Transverse colon (tissue), 4 donors: ENCODE data around the gene FAM89B. TPM values are rescaled to one million over a fixed set of nuclear protein-coding genes. Genes with fewer than 3 reads are reported as not detected.

Experiments used
- DNase-seq: peaks from one replicate; pipeline ENCODE4 v3.0.0-alpha.2; 2019
- H3K27ac ChIP-seq, 4 donors: fragments of 200-600 bp; sonication (generic); 2 replicates each; pipeline ENCODE4 v1.5.1; 2016 to 2018; ENCODE audit warnings: inconsistent platforms in 4 of 4
- H3K27me3 ChIP-seq: fragments of 200-600 bp; sonication (generic); 2 replicates; pipeline ENCODE4 v1.5.1; 2017; ENCODE audit warnings: inconsistent platforms
- H3K36me3 ChIP-seq, 4 donors: fragments of 200-600 bp; sonication (generic); 2 replicates each; pipeline ENCODE4 v1.5.1; 2017 to 2019; ENCODE audit warnings: inconsistent platforms in 4 of 4
- H3K4me1 ChIP-seq, 4 donors: fragments of 200-600 bp; sonication (generic); 2 replicates each; pipeline ENCODE4 v1.5.1; 2017 to 2020; ENCODE audit warnings: inconsistent platforms in 4 of 4
- H3K4me3 ChIP-seq, 4 donors: fragments of 200-600 bp; sonication (generic); 1 replicate in 1 of 4; 2 replicates in 3 of 4; pipeline versions ENCODE4 v1.5.1 to v1.6.1; 2017 to 2019; ENCODE audit warnings: inconsistent platforms in 4 of 4
- H3K9me3 ChIP-seq, 2 donors: fragments of 200-600 bp; sonication (generic); 2 replicates each; pipeline ENCODE4 v1.5.1; 2017 to 2019; ENCODE audit warnings: inconsistent platforms in 2 of 2
- CTCF ChIP-seq, 5 experiments: fragments of 200-600 bp in 3 of 5; fragments of 450-650 bp in 2 of 5; sonication (generic) in 3 of 5; IDR thresholded peaks; 1 replicate in 2 of 5; 2 replicates in 3 of 5; pipeline ENCODE4 v1.5.1; 2016 to 2017; ENCODE audit warnings: antibody characterized with exemption in 5 of 5, inconsistent platforms in 3 of 5, mild to moderate bottlenecking in 2 of 5, moderate library complexity in 1 of 5
- EP300 ChIP-seq: sonication (generic); formaldehyde crosslinking; IDR thresholded peaks from one replicate; pipeline ENCODE4 v1.6.1; 2017; ENCODE audit warnings: antibody characterized with exemption, low read depth
- POLR2A ChIP-seq: fragments of 450-650 bp; IDR thresholded peaks from one replicate; pipeline ENCODE4 v1.6.1; 2016; ENCODE audit warnings: antibody characterized with exemption, mild to moderate bottlenecking, moderate library complexity
- POLR2AphosphoS5 ChIP-seq, 3 donors: sonication (generic); formaldehyde crosslinking; IDR thresholded peaks; one replicate each; pipeline ENCODE4 v1.6.1; 2016; ENCODE audit warnings: antibody characterized with exemption in 3 of 3
- WGBS, 2 donors: methylation state at CpG; one replicate each; pipeline ENCODE4 v1.1.5; 2018; ENCODE audit warnings: low coverage in 1 of 2; 5-methylcytosine and 5-hydroxymethylcytosine counted together
- in situ Hi-C, 4 donors: fragments of 200-750 bp; cut with MboI; loops; one replicate each; pipeline versions ENCODE4 v1.15.0 to v1.15.1; 2017; ENCODE audit warnings: low sequenced_read_pairs in 3 of 4, low pct_ligation_motif_present in 1 of 4, low pct_unique_long_range_greater_than_20kb in 1 of 4
- intact Hi-C: fragments of 100-400 bp; cut with DNase I; formaldehyde crosslinking; loops from one replicate; pipeline ENCODE4 v1.15.1; 2023; ENCODE audit warnings: low total_unique reads
- total RNA-seq, 4 donors: library from RNA; depleted of rRNA; stranded (reverse); fragments of >200 nt; gene quantifications; one replicate each; pipeline ENCODE4 v1.1.0, GENCODE V29; 2016

The FAM89B gene
- total RNA-seq, 4 donors from 2014 or later: 25.2 to 254 (median 51.6) TPM

GRCh38 chr11:65554057-65554818 lies 18.1 kb upstream of the FAM89B start:
- peaks cover 15 to 65% (median 45%) of the 10 kb centered on the region in 4 donors for H3K4me1 ChIP-seq

DNA sequence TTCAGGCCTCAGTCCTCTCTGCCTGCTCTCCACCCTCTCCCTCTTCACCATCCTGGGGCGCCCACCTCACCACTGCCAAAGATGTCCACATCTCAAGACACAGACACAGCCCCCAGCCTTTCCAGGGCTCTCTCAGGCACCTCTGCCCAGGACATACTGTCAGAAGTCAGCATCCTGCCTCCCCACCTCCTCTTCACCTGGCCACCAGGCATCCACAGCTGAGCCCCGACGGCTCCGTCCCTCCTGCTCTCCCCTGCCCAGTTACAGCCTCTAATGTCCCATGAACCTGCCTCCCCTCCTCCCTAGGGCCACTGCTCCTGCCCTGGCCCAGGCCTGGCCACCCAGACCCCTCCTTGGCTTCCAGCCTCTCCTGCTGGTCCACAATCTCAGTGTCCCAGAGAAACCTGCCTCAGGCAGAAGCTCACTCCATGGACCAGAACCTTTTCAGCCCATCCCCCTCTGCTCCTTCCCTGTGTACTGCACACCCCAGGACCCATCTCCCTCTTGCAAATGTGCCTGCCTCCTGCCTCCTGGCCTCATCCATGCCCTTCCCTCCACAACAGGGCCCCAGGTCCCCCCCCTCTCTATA lies 17.4 kb upstream of the FAM89B start:
- H3K9me3 ChIP-seq: no peaks in the 10 kb centered on the region
- 96 to 100% methylated on average over 1 to 4 of the region's 4 CpGs for WGBS, 2 donors
- no peaks in the 10 kb centered on the region for H3K36me3 ChIP-seq
- intact Hi-C loops: no loop called here
- no peak for DNase-seq
- TF ChIP-seq POLR2AphosphoS5 (IDR thresholded peaks at IDR 0.05): no peak
- no peak for TF ChIP-seq POLR2A
- no peak for TF ChIP-seq EP300
- no peak for TF ChIP-seq CTCF (IDR thresholded peaks at IDR 0.05)
- no peaks in the 10 kb centered on the region for H3K27me3 ChIP-seq
- H3K27ac ChIP-seq: peak overlapping the region in 2 of 4 donors; percentile 10 to 22
- H3K4me1 ChIP-seq: peaks cover 22 to 72% (median 51%) of the 10 kb centered on the region in 4 donors
- in situ Hi-C loops: no loop called here
- H3K4me3 ChIP-seq: no peak overlapping the region

More at GRCh38 chr11:65554057-65554818, 18.1 kb upstream of the FAM89B start:
- TF ChIP-seq CTCF (IDR thresholded peaks at IDR 0.05): no peak
- TF ChIP-seq EP300: no peak
- no peak for TF ChIP-seq POLR2AphosphoS5 (IDR thresholded peaks at IDR 0.05)
- TF ChIP-seq POLR2A: no peak
- Histone ChIP-seq H3K27ac (peak overlapping the region in 1 of 4 donors; percentile 22), H3K36me3 (no peaks in the 10 kb centered on the region), H3K27me3 (no peaks in the 10 kb centered on the region), H3K4me3 (no peak overlapping the region), H3K9me3 (no peaks in the 10 kb centered on the region)
- in situ Hi-C loops (no loop called here), intact Hi-C loops (no loop called here)
- DNase-seq: no peak
- 77 to 79% methylated on average over 4 to 26 of the region's 27 CpGs for WGBS, 2 donors

DNA sequence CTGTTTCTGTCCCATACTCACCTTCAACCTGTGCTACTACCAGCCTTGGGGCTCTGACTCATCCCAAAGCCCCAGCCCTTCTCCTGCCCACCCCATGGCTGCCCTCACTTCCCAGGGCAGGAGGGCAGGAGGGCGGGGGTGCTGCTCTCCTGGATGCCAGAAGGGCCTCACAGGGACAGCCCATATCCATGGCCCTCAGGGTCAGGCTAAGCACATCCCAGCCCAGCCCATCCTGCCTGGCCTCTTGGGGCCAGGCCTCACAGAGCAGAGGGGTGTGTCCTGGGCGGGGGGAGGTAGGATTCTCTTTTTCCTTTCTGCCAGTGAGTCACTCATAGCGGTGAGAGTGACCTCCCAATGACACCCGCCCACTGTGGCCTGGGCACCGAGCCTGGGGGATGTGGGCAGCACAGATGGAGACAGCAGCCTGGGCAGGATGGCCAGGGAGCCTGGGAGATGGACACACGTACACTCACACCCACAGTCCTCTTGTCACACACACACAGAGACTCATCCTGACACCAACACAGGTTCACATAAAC lies 16.6 kb upstream of the FAM89B start:
- in situ Hi-C loops (no loop called here), intact Hi-C loops (no loop called here)
- no peak for DNase-seq
- no peak overlapping the region for H3K4me3 ChIP-seq
- H3K9me3 ChIP-seq: no peaks in the 10 kb centered on the region
- H3K27me3 ChIP-seq: no peaks in the 10 kb centered on the region
- peak overlapping the region; percentile 85 to 92 (median 89) for H3K27ac ChIP-seq
- no peak for TF ChIP-seq EP300
- no peak for TF ChIP-seq CTCF (IDR thresholded peaks at IDR 0.05)
- TF ChIP-seq POLR2AphosphoS5 (IDR thresholded peaks at IDR 0.05): no peak
- TF ChIP-seq POLR2A: no peak
- 38% methylated on average over 6 of the region's 6 CpGs; no CpG with 5 or more reads in 1 of the 2 donors for whole genome bisulfite sequencing, 2 donors
- peaks cover 30 to 81% (median 60%) of the 10 kb centered on the region in 4 donors for H3K4me1 ChIP-seq
- no peaks in the 10 kb centered on the region for H3K36me3 ChIP-seq
